Stomach (tissue), 4 donors: ENCODE measurements around the gene KIAA1217.
"Not testable (repeated sequence)": the region's sequence is repeated elsewhere in the genome, so short reads cannot be mapped to it uniquely, and the experiment has no call there.

ENCODE experiments used
- POLR2AphosphoS5 ChIP-seq, 3 donors: sonication (generic); formaldehyde crosslinking; IDR thresholded peaks; one replicate each; pipeline ENCODE4 v1.6.1; 2016; ENCODE audit warnings: antibody characterized with exemption in 3 of 3
- TF ChIP-seq, protein P1 (sequence below), 7 experiments: fragments of 450-650 bp in 4 of 7; fragments of 200-600 bp in 3 of 7; sonication (generic) in 3 of 7; IDR thresholded peaks; one replicate each; pipeline ENCODE4 v1.5.1; 2016 to 2019; ENCODE audit warnings: antibody characterized with exemption in 7 of 7, control low read depth in 2 of 7, mild to moderate bottlenecking in 1 of 7

DNA sequence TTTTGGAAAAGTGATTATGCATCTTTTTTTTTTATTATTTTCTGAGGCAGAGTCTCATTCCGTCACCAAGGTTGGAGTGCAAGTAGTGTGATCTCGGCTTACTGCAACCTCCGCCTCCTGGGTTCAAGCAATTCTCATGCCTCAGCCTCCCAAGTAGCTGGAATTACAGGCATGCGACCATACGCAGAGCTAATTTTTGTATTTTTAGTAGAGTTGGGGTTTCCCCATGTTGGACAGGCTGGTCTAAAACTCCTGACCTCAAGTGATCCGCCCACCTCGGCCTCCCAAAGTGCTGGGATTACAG lies 141.9 kb downstream of the KIAA1217 start:
- TF ChIP-seq POLR2AphosphoS5 (IDR thresholded peaks at IDR 0.05), result not testable (repeated sequence)
- TF ChIP-seq, protein P1, sequence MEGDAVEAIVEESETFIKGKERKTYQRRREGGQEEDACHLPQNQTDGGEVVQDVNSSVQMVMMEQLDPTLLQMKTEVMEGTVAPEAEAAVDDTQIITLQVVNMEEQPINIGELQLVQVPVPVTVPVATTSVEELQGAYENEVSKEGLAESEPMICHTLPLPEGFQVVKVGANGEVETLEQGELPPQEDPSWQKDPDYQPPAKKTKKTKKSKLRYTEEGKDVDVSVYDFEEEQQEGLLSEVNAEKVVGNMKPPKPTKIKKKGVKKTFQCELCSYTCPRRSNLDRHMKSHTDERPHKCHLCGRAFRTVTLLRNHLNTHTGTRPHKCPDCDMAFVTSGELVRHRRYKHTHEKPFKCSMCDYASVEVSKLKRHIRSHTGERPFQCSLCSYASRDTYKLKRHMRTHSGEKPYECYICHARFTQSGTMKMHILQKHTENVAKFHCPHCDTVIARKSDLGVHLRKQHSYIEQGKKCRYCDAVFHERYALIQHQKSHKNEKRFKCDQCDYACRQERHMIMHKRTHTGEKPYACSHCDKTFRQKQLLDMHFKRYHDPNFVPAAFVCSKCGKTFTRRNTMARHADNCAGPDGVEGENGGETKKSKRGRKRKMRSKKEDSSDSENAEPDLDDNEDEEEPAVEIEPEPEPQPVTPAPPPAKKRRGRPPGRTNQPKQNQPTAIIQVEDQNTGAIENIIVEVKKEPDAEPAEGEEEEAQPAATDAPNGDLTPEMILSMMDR (IDR thresholded peaks at IDR 0.05), result not testable (repeated sequence)
